Mucosa of rectum (tissue), 2 donors: ENCODE results near the gene FAM180A.
"Not testable (repeated sequence)": the region's sequence is repeated elsewhere in the genome, so short reads cannot be mapped to it uniquely, and the experiment has no call there.

Source experiments
- H3K27ac ChIP-seq, 2 donors: one replicate each; pipeline ENCODE4 v1.7.0; 2013; ENCODE audit warnings: inconsistent platforms in 2 of 2, low read depth in 2 of 2, low read length in 2 of 2
- H3K27me3 ChIP-seq, 2 donors: one replicate each; pipeline ENCODE4 v1.7.0; 2013; ENCODE audit warnings: low read length in 2 of 2; ENCODE audit not compliant: control insufficient read depth in 2 of 2, insufficient read depth in 2 of 2
- H3K36me3 ChIP-seq, 2 donors: one replicate each; pipeline ENCODE4 v1.7.0; 2013; ENCODE audit warnings: low read length in 2 of 2; ENCODE audit not compliant: control insufficient read depth in 2 of 2, insufficient read depth in 2 of 2
- H3K4me1 ChIP-seq, 2 donors: one replicate each; pipeline ENCODE4 v1.7.0; 2013; ENCODE audit warnings: low read length in 2 of 2, mild to moderate bottlenecking in 1 of 2; ENCODE audit not compliant: control insufficient read depth in 2 of 2, insufficient read depth in 2 of 2
- H3K4me3 ChIP-seq, 2 donors: one replicate each; pipeline ENCODE4 v1.7.0; 2013; ENCODE audit warnings: low read length in 2 of 2
- H3K9ac ChIP-seq, 2 donors: one replicate each; pipeline ENCODE4 v1.7.0; 2013; ENCODE audit warnings: low read length in 2 of 2, low read depth in 1 of 2, mild to moderate bottlenecking in 1 of 2
- H3K9me3 ChIP-seq, 2 donors: one replicate each; pipeline ENCODE4 v1.7.0; 2013; ENCODE audit warnings: low read length in 2 of 2; ENCODE audit not compliant: control insufficient read depth in 2 of 2
- donor health status: healthy.
- donor health status: Normal muscosa, but diverticular disease.

FAM180A gene

GRCh38 chr7:135708041-135708440, 40.6 kb downstream of the FAM180A start:
- H3K27me3 ChIP-seq = no peaks in the 10 kb centered on the region
- H3K4me3 ChIP-seq = no peak overlapping the region
- no peaks in the 10 kb centered on the region for H3K4me1 ChIP-seq
- H3K36me3 ChIP-seq = no peaks in the 10 kb centered on the region
- no peaks in the 10 kb centered on the region for H3K9me3 ChIP-seq
- no peak overlapping the region for H3K9ac ChIP-seq
- no peak overlapping the region for H3K27ac ChIP-seq

- Histone ChIP-seq H3K27ac (no peak overlapping the region), H3K4me3 (no peak overlapping the region), H3K36me3 (no peaks in the 10 kb centered on the region), H3K27me3 (no peaks in the 10 kb centered on the region), H3K9ac (no peak overlapping the region), H3K4me1 (no peaks in the 10 kb centered on the region), H3K9me3 (no peaks in the 10 kb centered on the region)
These were observed 41.0 kb downstream of the FAM180A start for GRCh38 chr7:135707570-135707966.

GRCh38 chr7:135706858-135707569, 41.6 kb downstream of the FAM180A start:
- Histone ChIP-seq H3K4me1 (no peaks in the 10 kb centered on the region), H3K9me3 (no peaks in the 10 kb centered on the region), H3K36me3 (no peaks in the 10 kb centered on the region), H3K4me3 (no peak overlapping the region), H3K9ac (no peak overlapping the region), H3K27me3 (no peaks in the 10 kb centered on the region), H3K27ac (no peak overlapping the region)

- Histone ChIP-seq H3K4me3 (no peak overlapping the region), H3K27me3 (no peaks in the 10 kb centered on the region), H3K27ac (no peak overlapping the region), H3K9me3 (no peaks in the 10 kb centered on the region), H3K36me3 (no peaks in the 10 kb centered on the region), H3K9ac (no peak overlapping the region), H3K4me1 (no peaks in the 10 kb centered on the region)
These were observed 42.4 kb downstream of the FAM180A start for GRCh38 chr7:135706038-135706742.

GRCh38 chr7:135704698-135705097, 43.9 kb downstream of the FAM180A start:
- Histone ChIP-seq H3K9ac (no peak overlapping the region), H3K4me1 (no peaks in the 10 kb centered on the region), H3K36me3 (no peaks in the 10 kb centered on the region), H3K27me3 (no peaks in the 10 kb centered on the region), H3K9me3 (no peaks in the 10 kb centered on the region), H3K27ac (no peak overlapping the region), H3K4me3 (no peak overlapping the region)

- Histone ChIP-seq H3K4me1 (no peaks in the 10 kb centered on the region), H3K27me3 (no peaks in the 10 kb centered on the region), H3K36me3 (no peaks in the 10 kb centered on the region), H3K27ac (no peak overlapping the region), H3K4me3 (no peak overlapping the region), H3K9me3 (no peaks in the 10 kb centered on the region), H3K9ac (no peak overlapping the region)
These were observed 44.5 kb downstream of the FAM180A start for GRCh38 chr7:135704074-135704473.

GRCh38 chr7:135697276-135698049, 51.1 kb downstream of the FAM180A start:
- Histone ChIP-seq H3K36me3 (peaks cover 0 to under 1% of the 10 kb centered on the region in 2 donors), H3K27me3 (no peaks in the 10 kb centered on the region), H3K9me3 (no peaks in the 10 kb centered on the region), H3K4me1 (no peaks in the 10 kb centered on the region), H3K27ac (no peak overlapping the region), H3K4me3 (no peak overlapping the region), H3K9ac (no peak overlapping the region)

- Histone ChIP-seq H3K27ac (no peak overlapping the region), H3K36me3 (peaks cover 2% of the 10 kb centered on the region in 2 donors), H3K27me3 (no peaks in the 10 kb centered on the region), H3K4me1 (no peaks in the 10 kb centered on the region), H3K4me3 (no peak overlapping the region), H3K9ac (no peak overlapping the region), H3K9me3 (no peaks in the 10 kb centered on the region)
These were observed 55.1 kb downstream of the FAM180A start for GRCh38 chr7:135693558-135693957.

- H3K27me3 ChIP-seq, H3K27ac ChIP-seq, H3K9ac ChIP-seq, H3K36me3 ChIP-seq, H3K9me3 ChIP-seq, H3K4me1 ChIP-seq, H3K4me3 ChIP-seq: not testable (repeated sequence)
These were observed 56.0 kb downstream of the FAM180A start for GRCh38 chr7:135692606-135693005.

- no peaks in the 10 kb centered on the region for H3K27me3 ChIP-seq
- H3K9ac ChIP-seq = no peak overlapping the region
- H3K9me3 ChIP-seq = no peaks in the 10 kb centered on the region
- peaks cover 2% of the 10 kb centered on the region in 2 donors for H3K36me3 ChIP-seq
- no peak overlapping the region for H3K27ac ChIP-seq
- no peaks in the 10 kb centered on the region for H3K4me1 ChIP-seq
- no peak overlapping the region for H3K4me3 ChIP-seq
These were observed 56.6 kb downstream of the FAM180A start for GRCh38 chr7:135692055-135692454.
